K562 (cell line): ENCODE results near the gene NDUFV2. TPM values are rescaled to one million over a fixed set of nuclear protein-coding genes. Genes with fewer than 3 reads are reported as not detected.

Source experiments
- DMBX1 ChIP-seq: fragments of 250-450 bp; sonication (Bioruptor Pico); IDR thresholded peaks from 2 replicates; pipeline ENCODE4 v1.8.0; 2022; ENCODE audit warnings: inconsistent platforms, mild to moderate bottlenecking, moderate library complexity, borderline replicate concordance
- KDM2B ChIP-seq: fragments of 250-450 bp; sonication (Bioruptor Pico); IDR thresholded peaks from 2 replicates; pipeline ENCODE4 v1.8.0; 2021; ENCODE audit warnings: mild to moderate bottlenecking, moderate library complexity
- PHTF2 ChIP-seq: fragments of 250-450 bp; sonication (Bioruptor Pico); IDR thresholded peaks from 2 replicates; pipeline ENCODE4 v1.5.0; 2021; ENCODE audit warnings: mild to moderate bottlenecking
- TSC22D4 ChIP-seq: fragments of 450-650 bp; IDR thresholded peaks from 2 replicates; pipeline ENCODE4 v1.6.1; 2016; ENCODE audit warnings: missing genetic modification characterization, missing biosample characterization, control low read depth
- polyA plus RNA-seq, 8 experiments: library from polyadenylated mRNA; depleted of rRNA in 4 of 8; stranded (reverse) in 5 of 8; unstranded in 3 of 8; fragments of >200 nt; fragmentation: Nextera tagmentation in 2 of 8; fragmentation: Illumina TruSeq in 1 of 8; extraction: Ambion mirVana in 2 of 8; extraction: Trizol in 1 of 8; gene quantifications; 2 replicates each; pipeline versions ENCODE4 v1.2.1 to v1.2.3, GENCODE V29; 2011 to 2014; ENCODE audit warnings: inconsistent platforms in 1 of 8, missing spikeins in 1 of 8
- total RNA-seq, 7 experiments: library from RNA; depleted of rRNA in 6 of 7; stranded (reverse); fragments of >200 nt in 6 of 7; fragmentation: Illumina TruSeq in 2 of 7; extraction: Trizol in 2 of 7; gene quantifications; 2 replicates each; pipeline versions ENCODE4 v1.2.1 to v1.2.3, GENCODE V29; 2011 to 2021; ENCODE audit warnings: low replicate concordance in 1 of 7
- TF ChIP-seq, protein P1 (sequence below): sonication (generic); formaldehyde crosslinking; IDR thresholded peaks from 2 replicates; pipeline ENCODE4 v1.8.0; 2023; ENCODE audit warnings: mild to moderate bottlenecking, missing genetic modification reagents
- TF ChIP-seq, protein P2 (sequence below): fragments of 250-450 bp; sonication (Bioruptor Pico); IDR thresholded peaks from 2 replicates; pipeline ENCODE4 v1.9.0; 2021; ENCODE audit warnings: mild to moderate bottlenecking
- TF ChIP-seq, protein P3 (sequence below): fragments of 450-650 bp; IDR thresholded peaks from 2 replicates; pipeline ENCODE4 v1.6.1; 2017; ENCODE audit warnings: antibody characterized with exemption
- TF ChIP-seq, protein P4 (sequence below): fragments of 450-650 bp; IDR thresholded peaks from 2 replicates; pipeline ENCODE4 v1.6.1; 2016; ENCODE audit warnings: low read depth, mild to moderate bottlenecking, moderate library complexity
- TF ChIP-seq, protein P5 (sequence below): sonication (generic); formaldehyde crosslinking; IDR thresholded peaks from 2 replicates; pipeline ENCODE4 v1.9.0; 2022; ENCODE audit warnings: mild to moderate bottlenecking, missing genetic modification reagents

NDUFV2 gene
- total and polyA plus RNA-seq, 9 of the 15 experiments (the other 6 are each of a cell fraction or from before 2014, with no cell fraction given) = 213 to 550 (median 384) TPM

DNA sequence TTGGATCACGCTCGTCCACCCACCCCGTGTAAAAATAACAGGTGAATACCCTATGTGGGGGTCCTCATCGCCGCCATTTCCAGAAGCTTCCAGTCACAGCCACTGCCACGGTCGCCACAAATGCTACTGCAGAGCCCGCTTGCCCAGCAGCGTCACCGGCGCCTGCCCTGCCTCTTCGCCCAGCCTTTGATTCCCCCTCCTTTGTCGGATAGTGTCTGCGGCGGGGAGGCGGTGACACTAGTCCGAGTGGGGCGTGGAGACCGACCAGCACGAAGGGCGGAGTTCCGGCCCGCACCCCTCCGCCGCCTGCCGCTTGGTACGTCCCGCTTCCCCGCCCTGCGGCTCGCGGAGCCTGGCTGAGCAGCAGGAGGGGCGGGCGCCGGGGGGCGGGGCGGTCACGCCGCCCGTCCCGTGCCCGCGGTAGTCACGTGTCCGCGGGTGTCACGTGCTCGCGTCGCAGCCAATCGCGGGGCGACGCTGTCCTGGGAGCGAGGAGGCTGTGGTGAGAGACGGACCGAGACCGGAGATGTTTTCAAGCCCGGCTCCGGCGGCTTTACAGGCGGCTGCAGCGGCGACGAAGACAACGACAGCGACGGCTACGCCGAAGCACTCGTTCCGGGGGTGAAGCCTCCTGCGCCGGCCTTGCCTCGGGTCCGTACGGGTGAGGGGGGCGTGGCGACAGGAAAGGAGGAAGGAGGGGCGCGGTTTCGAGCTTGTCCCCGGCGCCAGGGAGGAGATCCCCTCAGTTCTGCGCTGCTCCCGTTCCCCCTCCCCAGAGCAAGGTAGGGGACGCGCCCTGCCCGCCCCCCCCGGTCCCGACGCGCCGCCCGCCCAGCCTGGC, 34.0 kb downstream of the NDUFV2 start, which contains the start of gene ANKRD12 (continued):
- TF ChIP-seq DMBX1 (CRISPR knock-in tag) (no peak), KDM2B (peak; percentile 92; the same call in 1 of the 2 replicates), PHTF2 (CRISPR knock-in tag) (no peak), TSC22D4 (tag) (no peak)
- TF ChIP-seq, protein P1, sequence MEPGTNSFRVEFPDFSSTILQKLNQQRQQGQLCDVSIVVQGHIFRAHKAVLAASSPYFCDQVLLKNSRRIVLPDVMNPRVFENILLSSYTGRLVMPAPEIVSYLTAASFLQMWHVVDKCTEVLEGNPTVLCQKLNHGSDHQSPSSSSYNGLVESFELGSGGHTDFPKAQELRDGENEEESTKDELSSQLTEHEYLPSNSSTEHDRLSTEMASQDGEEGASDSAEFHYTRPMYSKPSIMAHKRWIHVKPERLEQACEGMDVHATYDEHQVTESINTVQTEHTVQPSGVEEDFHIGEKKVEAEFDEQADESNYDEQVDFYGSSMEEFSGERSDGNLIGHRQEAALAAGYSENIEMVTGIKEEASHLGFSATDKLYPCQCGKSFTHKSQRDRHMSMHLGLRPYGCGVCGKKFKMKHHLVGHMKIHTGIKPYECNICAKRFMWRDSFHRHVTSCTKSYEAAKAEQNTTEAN (CRISPR knock-in tag) = no peak
- TF ChIP-seq, protein P2, sequence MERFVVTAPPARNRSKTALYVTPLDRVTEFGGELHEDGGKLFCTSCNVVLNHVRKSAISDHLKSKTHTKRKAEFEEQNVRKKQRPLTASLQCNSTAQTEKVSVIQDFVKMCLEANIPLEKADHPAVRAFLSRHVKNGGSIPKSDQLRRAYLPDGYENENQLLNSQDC (CRISPR knock-in tag) = no peak; the same call in 1 of the 2 replicates
- TF ChIP-seq, protein P3, sequence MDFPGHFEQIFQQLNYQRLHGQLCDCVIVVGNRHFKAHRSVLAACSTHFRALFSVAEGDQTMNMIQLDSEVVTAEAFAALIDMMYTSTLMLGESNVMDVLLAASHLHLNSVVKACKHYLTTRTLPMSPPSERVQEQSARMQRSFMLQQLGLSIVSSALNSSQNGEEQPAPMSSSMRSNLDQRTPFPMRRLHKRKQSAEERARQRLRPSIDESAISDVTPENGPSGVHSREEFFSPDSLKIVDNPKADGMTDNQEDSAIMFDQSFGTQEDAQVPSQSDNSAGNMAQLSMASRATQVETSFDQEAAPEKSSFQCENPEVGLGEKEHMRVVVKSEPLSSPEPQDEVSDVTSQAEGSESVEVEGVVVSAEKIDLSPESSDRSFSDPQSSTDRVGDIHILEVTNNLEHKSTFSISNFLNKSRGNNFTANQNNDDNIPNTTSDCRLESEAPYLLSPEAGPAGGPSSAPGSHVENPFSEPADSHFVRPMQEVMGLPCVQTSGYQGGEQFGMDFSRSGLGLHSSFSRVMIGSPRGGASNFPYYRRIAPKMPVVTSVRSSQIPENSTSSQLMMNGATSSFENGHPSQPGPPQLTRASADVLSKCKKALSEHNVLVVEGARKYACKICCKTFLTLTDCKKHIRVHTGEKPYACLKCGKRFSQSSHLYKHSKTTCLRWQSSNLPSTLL = 0 out of 2 replicates have a peak, but pooled peaks have one; percentile 42
- TF ChIP-seq, protein P4, sequence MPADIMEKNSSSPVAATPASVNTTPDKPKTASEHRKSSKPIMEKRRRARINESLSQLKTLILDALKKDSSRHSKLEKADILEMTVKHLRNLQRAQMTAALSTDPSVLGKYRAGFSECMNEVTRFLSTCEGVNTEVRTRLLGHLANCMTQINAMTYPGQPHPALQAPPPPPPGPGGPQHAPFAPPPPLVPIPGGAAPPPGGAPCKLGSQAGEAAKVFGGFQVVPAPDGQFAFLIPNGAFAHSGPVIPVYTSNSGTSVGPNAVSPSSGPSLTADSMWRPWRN = no peak
- TF ChIP-seq, protein P5, sequence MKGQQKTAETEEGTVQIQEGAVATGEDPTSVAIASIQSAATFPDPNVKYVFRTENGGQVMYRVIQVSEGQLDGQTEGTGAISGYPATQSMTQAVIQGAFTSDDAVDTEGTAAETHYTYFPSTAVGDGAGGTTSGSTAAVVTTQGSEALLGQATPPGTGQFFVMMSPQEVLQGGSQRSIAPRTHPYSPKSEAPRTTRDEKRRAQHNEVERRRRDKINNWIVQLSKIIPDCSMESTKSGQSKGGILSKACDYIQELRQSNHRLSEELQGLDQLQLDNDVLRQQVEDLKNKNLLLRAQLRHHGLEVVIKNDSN = peak; percentile 99
